ENCODE measurements around the gene ABLIM2.

The ABLIM2 gene

GRCh38 chr4:8090312-8090711, 68.3 kb downstream of the ABLIM2 start:
- no peak for TF ChIP-seq REST (IDR thresholded peaks at IDR 0.05; ENCODE audit: insufficient replicate concordance, low read depth)
- no peak for TF ChIP-seq CTCF (IDR thresholded peaks at IDR 0.05; ENCODE audit: insufficient read depth, low read length)
- no peak for TF ChIP-seq GABPA (IDR thresholded peaks at IDR 0.05; ENCODE audit: low read depth)
- TF ChIP-seq SPI1 (IDR thresholded peaks at IDR 0.05; ENCODE audit: borderline replicate concordance, low read depth), result no peak
- no peaks in the 10 kb centered on the region for H3K27me3 ChIP-seq (ENCODE audit: insufficient read depth, poor library complexity, severe bottlenecking)
- no peak for DNase-seq (ENCODE audit: low read depth in 1 of 2, low spot score in 1 of 2)
- H3K27ac ChIP-seq (replicated peaks), result no peak overlapping the region
- no peak overlapping the region for H3K4me3 ChIP-seq (replicated peaks; ENCODE audit: insufficient read depth, low read length)

- Histone ChIP-seq H3K27ac (replicated peaks) (no peak overlapping the region), H3K27me3 (ENCODE audit: insufficient read depth, poor library complexity, severe bottlenecking) (no peaks in the 10 kb centered on the region), H3K4me3 (replicated peaks; ENCODE audit: insufficient read depth, low read length) (no peak overlapping the region)
- no peak for DNase-seq (ENCODE audit: low read depth in 1 of 2, low spot score in 1 of 2)
- TF ChIP-seq CTCF (IDR thresholded peaks at IDR 0.05; ENCODE audit: insufficient read depth, low read length) (no peak), SPI1 (IDR thresholded peaks at IDR 0.05; ENCODE audit: borderline replicate concordance, low read depth) (no peak)
Observed at GRCh38 chr4:8089862-8090261, 68.8 kb downstream of the ABLIM2 start.

- TF ChIP-seq REST (IDR thresholded peaks at IDR 0.05; ENCODE audit: insufficient replicate concordance, low read depth) (no peak), SPI1 (IDR thresholded peaks at IDR 0.05; ENCODE audit: borderline replicate concordance, low read depth) (no peak), GABPA (IDR thresholded peaks at IDR 0.05; ENCODE audit: low read depth) (no peak), CTCF (IDR thresholded peaks at IDR 0.05; ENCODE audit: insufficient read depth, low read length) (no peak), POLR2AphosphoS5 (IDR thresholded peaks at IDR 0.05; ENCODE audit: low read depth) (no peak)
- H3K27me3 ChIP-seq (ENCODE audit: insufficient read depth, poor library complexity, severe bottlenecking), result no peaks in the 10 kb centered on the region
- no peak overlapping the region for H3K4me3 ChIP-seq (replicated peaks; ENCODE audit: insufficient read depth, low read length)
- no peak overlapping the region for H3K27ac ChIP-seq (replicated peaks)
- no peak for DNase-seq (ENCODE audit: low read depth in 1 of 2, low spot score in 1 of 2)
Observed at GRCh38 chr4:8088966-8089491, 69.6 kb downstream of the ABLIM2 start.

- no peak for TF ChIP-seq POLR2AphosphoS5 (IDR thresholded peaks at IDR 0.05; ENCODE audit: low read depth)
- TF ChIP-seq GABPA (IDR thresholded peaks at IDR 0.05; ENCODE audit: low read depth), result no peak
- no peak for TF ChIP-seq CTCF (IDR thresholded peaks at IDR 0.05; ENCODE audit: insufficient read depth, low read length)
- TF ChIP-seq REST (IDR thresholded peaks at IDR 0.05; ENCODE audit: insufficient replicate concordance, low read depth), result no peak
- no peak for TF ChIP-seq SPI1 (IDR thresholded peaks at IDR 0.05; ENCODE audit: borderline replicate concordance, low read depth)
- H3K27me3 ChIP-seq (ENCODE audit: insufficient read depth, poor library complexity, severe bottlenecking), result no peaks in the 10 kb centered on the region
- no peak overlapping the region for H3K27ac ChIP-seq (replicated peaks)
- no peak overlapping the region for H3K4me3 ChIP-seq (replicated peaks; ENCODE audit: insufficient read depth, low read length)
- no peak for DNase-seq (ENCODE audit: low read depth in 1 of 2, low spot score in 1 of 2)
Observed at GRCh38 chr4:8087921-8088495, 70.6 kb downstream of the ABLIM2 start.
